ENCODE measurements around the gene MACROH2A1. TPM values are rescaled to one million over a fixed set of nuclear protein-coding genes. Genes with fewer than 3 reads are reported as not detected.

The MACROH2A1 gene
- polyA plus RNA-seq, 2 of the 4 experiments (the other 2 are of a cell fraction) = 158 to 172 TPM

GRCh38 chr5:135341696-135342550 lies 57.1 kb downstream of the MACROH2A1 start (continued):
- TF ChIP-seq EP300 (IDR thresholded peaks at IDR 0.05) (no peak), SMC3 (IDR thresholded peaks at IDR 0.05) (no peak), RAD21 (conservative IDR thresholded peaks at IDR 0.05 in 1 of 2, IDR thresholded peaks at IDR 0.05 in 1 of 2) (no peak), CHD2 (IDR thresholded peaks at IDR 0.05; ENCODE audit: low read length, partially characterized antibody) (no peak), FOXS1 (CRISPR knock-in tag; IDR thresholded peaks at IDR 0.05) (no peak)

- no peak for FAIRE-seq
- ChIA-PET CTCF (interaction anchor here (1.2 to 16.1 kb wide), 4 partner anchors 8 to 162 kb away, joined by 3 to 99 read pairs (median 18); no protein-coding TSS in a partner anchor), POLR2A (no interaction called here)
- no peaks in the 10 kb centered on the region for H3K9me3 ChIP-seq
- H3K4me1 ChIP-seq = no peaks in the 10 kb centered on the region
- DNase-seq (ENCODE audit: low read depth in 1 of 2, low spot score in 1 of 2) = no peak
- WGBS (ENCODE audit: missing lambda C conversion rate) = 89% methylated on average over 5 of the region's 5 CpGs
- H3K4me3 ChIP-seq = no peak overlapping the region
- H3K27ac ChIP-seq = no peak overlapping the region
- ATAC-seq = no peak
- TF ChIP-seq PHF8 (IDR thresholded peaks at IDR 0.05; ENCODE audit: borderline replicate concordance, low read depth) = no peak
- TF ChIP-seq, protein P1, sequence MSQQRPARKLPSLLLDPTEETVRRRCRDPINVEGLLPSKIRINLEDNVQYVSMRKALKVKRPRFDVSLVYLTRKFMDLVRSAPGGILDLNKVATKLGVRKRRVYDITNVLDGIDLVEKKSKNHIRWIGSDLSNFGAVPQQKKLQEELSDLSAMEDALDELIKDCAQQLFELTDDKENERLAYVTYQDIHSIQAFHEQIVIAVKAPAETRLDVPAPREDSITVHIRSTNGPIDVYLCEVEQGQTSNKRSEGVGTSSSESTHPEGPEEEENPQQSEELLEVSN (IDR thresholded peaks at IDR 0.05; ENCODE audit: borderline replicate concordance, low read depth) = no peak
- TF ChIP-seq SREBF2 (IDR thresholded peaks at IDR 0.05) = no peak
- no peak for TF ChIP-seq RNF2 (IDR thresholded peaks at IDR 0.05; ENCODE audit: borderline replicate concordance, low read depth)
- no peak for TF ChIP-seq JUN (IDR thresholded peaks at IDR 0.05)
- TF ChIP-seq TP53 (CRISPR knock-in tag; IDR thresholded peaks at IDR 0.05) = no peak
- no peak for TF ChIP-seq FOSB (CRISPR knock-in tag; IDR thresholded peaks at IDR 0.05)
- no peak for TF ChIP-seq EHF (CRISPR knock-in tag; IDR thresholded peaks at IDR 0.05)
- TF ChIP-seq EP300 (IDR thresholded peaks at IDR 0.05) = no peak
- no peak for TF ChIP-seq HDAC2 (IDR thresholded peaks at IDR 0.05)
- no peak for TF ChIP-seq FOXS1 (CRISPR knock-in tag; IDR thresholded peaks at IDR 0.05)
- no peak overlapping the region for H3K4me2 ChIP-seq
These were observed 57.9 kb downstream of the MACROH2A1 start for GRCh38 chr5:135341016-135341666.

- H3K4me3 ChIP-seq = no peak overlapping the region
- POLR2A ChIA-PET = no interaction called here
- DNase-seq (ENCODE audit: low read depth in 1 of 2, low spot score in 1 of 2) (no peak), ATAC-seq (no peak), FAIRE-seq (no peak)
- no peak overlapping the region for H3K4me2 ChIP-seq
- H3K4me1 ChIP-seq = no peaks in the 10 kb centered on the region
- CTCF ChIA-PET = interaction anchor here (0.9 to 16.1 kb wide), 6 partner anchors 8 to 162 kb away, joined by 3 to 99 read pairs (median 3); no protein-coding TSS in a partner anchor
- H3K9me3 ChIP-seq = no peaks in the 10 kb centered on the region
- WGBS (ENCODE audit: missing lambda C conversion rate) = 84% methylated on average over 2 of the region's 2 CpGs
- TF ChIP-seq ZNF302 (CRISPR knock-in tag; IDR thresholded peaks at IDR 0.05) = no peak
- TF ChIP-seq JUN (IDR thresholded peaks at IDR 0.05) = no peak
- no peak for TF ChIP-seq HEYL (CRISPR knock-in tag; IDR thresholded peaks at IDR 0.05)
- TF ChIP-seq NPAS2 (CRISPR knock-in tag; IDR thresholded peaks at IDR 0.05; ENCODE audit: borderline replicate concordance) = no peak
- no peak for TF ChIP-seq NR3C1 (IDR thresholded peaks at IDR 0.05)
- no peak for TF ChIP-seq JUNB (IDR thresholded peaks at IDR 0.05)
- no peak for TF ChIP-seq FOXS1 (CRISPR knock-in tag; IDR thresholded peaks at IDR 0.05)
- TF ChIP-seq ATOH8 (CRISPR knock-in tag; IDR thresholded peaks at IDR 0.05; ENCODE audit: low read depth) = no peak
- TF ChIP-seq FOSB (CRISPR knock-in tag; IDR thresholded peaks at IDR 0.05) = no peak
- TF ChIP-seq RARB (CRISPR knock-in tag; IDR thresholded peaks at IDR 0.05) = no peak
- no peak for TF ChIP-seq HES2 (IDR thresholded peaks at IDR 0.05)
- TF ChIP-seq EHF (CRISPR knock-in tag; IDR thresholded peaks at IDR 0.05) = no peak
- TF ChIP-seq KDM5A (IDR thresholded peaks at IDR 0.05) = no peak
- H3K27ac ChIP-seq = no peak overlapping the region
These were observed 58.5 kb downstream of the MACROH2A1 start for GRCh38 chr5:135340568-135340967.
